Hippocampal formation (tissue), 2 donors: ENCODE results near the gene FAM135A.
"Not testable (repeated sequence)": the region's sequence is repeated elsewhere in the genome, so short reads cannot be mapped to it uniquely, and the experiment has no call there.

Experiments used
- DNase-seq, 2 donors: peaks; one replicate each; lab custom pipeline; 2025; lab: John Stamatoyannopoulos, UW

Gene FAM135A

DNA sequence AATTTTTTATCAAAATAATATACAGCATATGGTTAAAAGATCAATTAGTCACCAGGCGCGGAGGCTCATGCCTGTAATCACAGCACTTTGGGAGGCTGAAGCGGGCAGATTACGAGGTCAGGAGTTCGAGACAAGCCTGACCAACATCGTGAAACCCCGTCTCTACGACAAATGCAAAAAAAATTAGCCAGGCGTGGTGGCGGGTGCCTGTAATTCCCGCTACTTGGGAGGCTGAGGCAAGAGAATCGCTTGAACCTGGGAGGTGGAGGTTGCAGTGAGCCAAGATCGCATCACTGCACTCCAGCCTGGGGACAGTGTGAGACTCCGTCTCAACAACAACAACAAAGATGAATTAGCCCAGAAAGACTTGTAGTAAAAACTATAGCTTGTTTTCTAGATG is 46.4 kb downstream of the FAM135A start:
- not testable (repeated sequence) for DNase-seq

DNA sequence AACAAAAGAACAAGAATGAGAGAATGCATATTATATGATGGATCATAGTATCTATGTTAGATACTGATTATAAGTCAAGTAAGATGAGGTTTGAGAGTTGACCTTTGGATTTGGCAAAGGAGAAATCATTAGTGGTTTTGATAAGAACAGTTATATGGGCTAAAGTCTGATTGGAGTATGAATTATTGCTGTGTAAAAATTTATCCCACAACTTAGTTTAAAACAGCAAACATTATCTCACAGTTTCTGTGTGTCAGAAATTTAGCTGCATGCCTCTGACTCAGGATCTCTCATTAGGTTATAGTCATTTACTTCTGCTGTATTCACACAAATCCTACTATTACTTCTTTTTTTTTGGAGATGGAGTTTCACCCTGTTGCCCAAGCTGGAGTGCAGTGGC is 56.7 kb downstream of the FAM135A start:
- DNase-seq, result no peak

DNA sequence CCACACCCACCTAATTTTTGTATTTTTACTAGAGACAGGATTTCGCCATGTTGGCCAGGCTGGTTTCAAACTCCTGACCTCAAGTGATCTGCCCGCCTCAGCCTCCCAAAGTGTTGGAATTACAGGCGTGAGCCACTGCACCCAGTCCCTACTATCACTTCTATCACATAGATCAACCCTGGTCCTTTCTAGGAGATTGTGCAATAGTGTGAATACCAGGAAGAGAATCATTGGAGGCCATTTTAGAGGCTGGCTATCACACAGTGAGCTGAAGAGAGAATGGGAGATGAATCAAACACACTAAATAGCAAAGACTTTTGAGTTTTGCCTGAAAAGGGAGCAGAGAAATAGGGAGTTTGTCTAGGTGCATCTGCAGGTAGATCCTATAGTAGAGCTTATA is 57.2 kb downstream of the FAM135A start:
- DNase-seq, result not testable (repeated sequence)

DNA sequence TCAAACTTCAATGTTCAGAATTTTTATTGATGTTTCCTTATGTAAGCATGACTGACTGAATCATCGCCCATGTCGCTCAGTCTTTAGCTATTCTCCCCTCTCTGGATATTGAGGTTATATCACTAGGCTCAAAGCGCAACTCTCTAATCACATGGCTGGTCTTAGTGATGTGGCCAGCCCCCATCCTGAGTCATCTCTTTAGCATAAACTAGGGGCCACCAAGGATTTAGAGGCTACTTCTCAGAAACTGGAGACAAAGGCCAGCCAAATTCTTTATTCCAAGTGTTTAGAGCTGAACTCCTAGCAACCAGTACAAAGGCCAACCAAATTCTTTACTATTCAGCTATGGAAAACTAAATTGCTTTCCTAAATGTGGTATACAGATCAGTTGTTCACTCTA is 61.4 kb downstream of the FAM135A start:
- DNase-seq, result no peak

DNA sequence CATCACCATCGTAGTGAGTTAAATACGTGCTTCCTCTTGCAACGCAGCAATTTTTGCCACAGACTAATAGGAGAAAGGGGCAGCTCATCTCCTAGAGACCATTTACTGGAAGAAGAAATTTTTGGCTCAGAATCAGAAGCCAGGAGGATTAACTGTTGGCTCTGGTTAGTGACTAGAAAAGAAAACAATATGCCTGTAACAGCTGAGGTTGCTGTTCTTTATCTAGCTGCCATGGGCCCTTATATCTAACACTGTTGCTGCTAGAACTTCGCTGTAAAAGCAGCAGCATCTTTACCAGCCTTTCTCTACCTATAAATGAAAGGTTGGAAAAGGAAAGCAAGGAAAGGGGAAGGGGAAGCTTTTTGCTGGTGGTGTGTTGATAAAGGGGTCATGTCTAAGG is 65.9 kb downstream of the FAM135A start:
- no peak for DNase-seq

DNA sequence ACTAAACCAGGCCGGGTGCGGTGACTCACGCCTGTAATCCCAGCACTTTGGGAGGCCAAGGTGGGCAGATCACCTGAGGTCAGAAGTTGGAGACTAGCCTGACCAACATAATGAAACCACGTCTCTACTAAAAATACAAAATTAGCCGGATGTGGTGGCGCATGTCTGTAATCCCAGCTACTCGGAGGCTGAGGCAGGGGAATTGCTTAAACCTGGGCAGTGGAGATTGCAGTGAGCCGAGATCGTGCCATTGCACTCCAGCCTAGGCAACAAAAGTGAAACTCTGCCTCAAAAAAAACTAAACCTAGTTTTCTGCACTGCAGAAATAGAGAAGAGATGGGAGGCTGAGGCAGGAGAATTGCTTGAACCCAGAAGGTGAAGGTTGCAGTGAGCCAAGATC is 73.3 kb downstream of the FAM135A start:
- not testable (repeated sequence) for DNase-seq

DNA sequence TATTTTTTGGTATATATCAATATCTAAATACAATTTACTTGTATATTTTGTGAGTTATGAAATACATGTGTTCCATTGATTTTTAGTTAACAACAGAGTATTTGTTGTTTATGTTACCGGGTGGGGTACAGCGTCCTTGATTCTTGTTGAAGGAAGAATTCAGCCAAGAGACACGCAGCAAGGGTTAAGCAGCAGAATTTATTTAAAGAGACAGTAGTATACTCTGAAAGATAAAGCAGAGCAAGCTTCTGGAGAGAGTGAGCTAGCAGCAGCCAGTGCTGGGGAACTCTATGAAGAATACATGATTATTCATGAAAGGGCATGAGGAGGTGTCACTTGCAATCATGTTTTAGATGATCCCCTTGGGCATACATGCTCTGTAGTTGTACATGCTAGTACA is 76.1 kb downstream of the FAM135A start:
- DNase-seq, result no peak

DNA sequence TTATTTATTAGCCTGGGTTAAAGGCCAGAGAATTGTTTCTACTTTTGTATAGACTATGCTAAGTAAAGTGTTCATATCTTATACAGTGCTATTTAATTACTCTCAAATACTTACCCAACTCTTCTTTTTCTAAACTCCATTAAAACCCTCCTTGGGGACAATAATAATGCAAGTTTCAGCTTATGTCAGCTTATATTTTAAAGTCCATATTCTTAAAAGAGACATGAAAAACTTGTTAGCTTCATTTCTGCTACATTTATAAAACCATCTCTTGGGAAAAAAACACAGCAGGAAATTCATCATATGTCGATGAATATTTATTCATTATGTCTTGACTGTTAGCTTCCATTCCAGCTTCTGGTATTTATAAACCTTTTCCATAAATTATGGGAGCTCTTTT is 81.5 kb downstream of the FAM135A start:
- DNase-seq, result no peak

DNA sequence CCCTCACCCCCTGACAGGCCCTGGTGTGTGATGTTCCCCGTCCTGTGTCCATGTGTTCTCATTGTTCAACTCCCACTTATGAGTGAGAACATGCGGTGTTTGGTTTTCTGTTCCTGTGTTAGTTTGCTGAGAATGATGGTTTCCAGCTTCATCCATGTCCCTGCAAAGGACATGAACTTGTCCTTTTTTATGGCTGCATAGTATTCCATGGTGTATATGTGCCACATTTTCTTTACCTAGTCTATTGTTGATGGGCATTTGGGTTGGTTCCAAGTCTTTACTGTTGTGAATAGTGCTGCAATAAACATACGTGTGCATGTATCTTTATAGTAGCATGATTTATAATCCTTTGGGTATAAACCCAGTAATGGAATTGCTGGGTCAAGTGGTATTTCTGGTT is 82.5 kb downstream of the FAM135A start:
- DNase-seq, result not testable (repeated sequence)

DNA sequence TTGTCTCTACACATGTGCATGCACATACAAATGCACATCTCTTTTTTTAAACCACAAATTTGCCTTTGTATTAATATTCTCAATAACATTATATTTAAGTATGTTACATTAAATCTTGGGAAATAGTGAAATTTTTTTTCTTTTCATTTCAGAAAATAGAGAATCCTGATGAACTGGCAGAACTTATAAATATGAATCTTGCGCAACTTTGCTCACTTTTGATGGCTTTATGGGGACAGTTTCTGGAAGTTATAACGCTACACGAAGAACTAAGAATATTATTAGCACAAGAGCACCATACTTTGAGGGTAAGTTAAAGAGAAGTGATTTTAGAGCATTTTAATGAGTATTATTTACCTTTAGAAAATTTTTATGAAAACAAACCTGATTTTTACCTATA is 89.2 kb downstream of the FAM135A start:
- no peak for DNase-seq

DNA sequence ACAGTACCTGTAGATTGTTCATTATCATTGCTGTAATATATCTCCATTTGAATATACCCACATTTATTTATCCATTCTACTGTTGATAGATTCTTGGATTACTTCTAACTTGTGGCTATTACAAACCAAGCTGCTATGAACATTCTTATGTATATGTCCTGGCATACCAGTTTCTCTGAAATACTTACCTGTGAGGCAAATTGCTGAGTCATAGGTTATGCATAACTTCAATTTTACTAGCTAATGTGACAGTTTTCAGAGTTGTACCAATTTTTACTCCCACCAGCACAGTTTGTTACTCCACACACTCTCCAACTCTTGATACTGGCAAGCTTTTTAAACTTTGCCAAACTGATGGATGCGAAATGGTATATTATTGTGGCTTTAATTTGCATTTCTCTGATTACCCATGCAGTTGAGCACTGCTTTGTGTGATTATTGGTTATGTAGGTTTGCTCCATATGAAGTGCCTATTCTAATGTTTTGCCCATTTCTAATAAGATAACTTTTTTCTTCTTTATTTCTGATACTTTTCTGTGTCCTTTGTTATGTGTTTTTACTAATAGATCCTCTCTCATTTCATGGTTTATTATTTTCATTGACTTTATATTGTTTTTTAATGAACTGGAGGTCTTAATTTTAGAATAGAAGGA is 90.6 kb downstream of the FAM135A start:
- DNase-seq, result no peak

DNA sequence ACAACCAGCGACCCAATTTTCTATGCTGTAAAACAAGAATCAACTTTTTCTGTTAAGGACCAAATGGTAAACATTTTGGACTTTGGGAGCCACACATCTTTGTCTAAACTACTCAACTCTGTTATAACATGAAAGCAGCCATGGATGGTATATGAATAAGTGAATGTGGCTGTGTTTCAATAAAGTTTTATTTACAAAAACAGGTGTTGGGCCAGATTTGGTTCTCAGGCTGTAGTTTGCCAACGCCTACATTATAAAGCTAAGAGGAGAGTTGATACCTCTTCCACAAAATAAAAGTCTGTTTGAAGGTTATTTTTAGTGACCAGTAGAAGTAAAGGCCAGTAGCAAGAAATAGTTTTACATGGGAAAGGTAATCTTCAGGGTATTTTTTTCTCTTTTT is 93.0 kb downstream of the FAM135A start:
- DNase-seq, result no peak

DNA sequence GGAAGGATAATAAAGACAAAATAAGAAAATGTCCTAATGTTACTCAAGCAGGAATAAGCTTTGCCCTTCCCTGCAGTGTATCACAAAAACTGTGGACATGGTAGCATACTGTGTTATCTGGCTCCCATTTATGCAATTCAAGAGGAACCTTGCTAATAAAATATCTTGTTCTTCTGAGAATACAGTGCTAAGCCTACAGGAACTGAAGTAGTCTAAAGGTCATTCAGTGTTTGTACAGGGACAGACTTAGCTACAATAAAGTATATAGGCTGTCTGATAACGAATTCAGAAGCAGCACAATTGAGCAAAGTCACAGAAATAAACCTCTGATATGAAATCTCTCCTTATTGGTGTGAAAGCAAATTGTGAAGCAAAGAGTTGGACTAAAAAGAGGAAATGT is 93.9 kb downstream of the FAM135A start:
- no peak for DNase-seq

DNA sequence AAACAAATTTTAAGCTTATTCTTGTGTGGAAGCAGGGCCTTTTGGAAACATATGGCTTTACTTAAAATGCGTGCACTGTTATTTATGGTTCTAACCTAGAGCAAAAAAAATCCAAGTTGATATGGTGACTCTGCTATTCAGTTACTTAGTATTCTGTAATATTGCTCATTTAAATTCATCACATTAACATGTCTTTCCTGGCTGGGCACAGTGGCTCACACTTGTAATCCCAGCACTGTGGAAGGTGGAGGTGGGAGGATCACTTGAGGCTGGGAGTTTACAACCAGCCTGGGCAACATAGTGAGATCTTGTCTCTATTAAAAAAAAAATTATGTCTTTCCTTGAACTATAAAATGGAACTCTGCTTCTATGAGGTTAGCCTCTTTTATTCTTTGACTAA is 95.6 kb downstream of the FAM135A start:
- no peak for DNase-seq

DNA sequence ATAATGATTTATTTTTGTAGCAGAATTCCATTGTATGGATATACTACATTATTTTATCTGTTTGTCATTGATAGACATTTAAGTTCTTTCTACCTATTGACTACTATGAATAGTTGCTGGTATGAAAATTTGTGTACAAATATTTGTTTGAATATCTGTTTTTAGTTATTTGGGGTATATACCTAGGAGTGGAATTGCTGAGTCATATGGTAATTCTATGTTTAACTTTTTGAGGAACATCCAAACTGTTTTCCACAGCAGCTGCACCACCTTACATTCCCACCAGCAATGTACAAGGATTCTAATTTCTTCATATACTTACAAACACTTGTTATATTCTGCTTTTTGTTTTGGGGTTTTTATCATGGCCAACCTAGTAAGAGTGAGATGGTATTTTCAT is 97.3 kb downstream of the FAM135A start:
- no peak for DNase-seq

DNA sequence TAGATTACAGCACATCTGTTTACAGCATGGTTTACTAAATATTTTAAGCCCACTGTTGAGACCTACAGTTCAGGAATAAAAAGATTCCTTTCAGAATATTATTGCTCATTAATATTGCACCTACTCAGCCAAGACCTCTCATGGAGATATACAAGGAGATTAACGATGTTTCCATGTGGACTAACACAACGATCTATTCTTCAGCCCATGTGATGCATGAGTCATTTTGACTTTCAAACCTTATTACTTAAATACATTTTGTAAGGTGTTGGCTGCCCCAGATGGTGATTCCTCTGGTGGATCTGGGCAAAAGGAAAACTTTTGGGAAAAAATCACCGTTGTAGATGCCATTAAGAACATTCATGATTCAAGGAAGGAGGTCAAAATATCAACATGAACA is 105.4 kb downstream of the FAM135A start:
- no peak for DNase-seq

DNA sequence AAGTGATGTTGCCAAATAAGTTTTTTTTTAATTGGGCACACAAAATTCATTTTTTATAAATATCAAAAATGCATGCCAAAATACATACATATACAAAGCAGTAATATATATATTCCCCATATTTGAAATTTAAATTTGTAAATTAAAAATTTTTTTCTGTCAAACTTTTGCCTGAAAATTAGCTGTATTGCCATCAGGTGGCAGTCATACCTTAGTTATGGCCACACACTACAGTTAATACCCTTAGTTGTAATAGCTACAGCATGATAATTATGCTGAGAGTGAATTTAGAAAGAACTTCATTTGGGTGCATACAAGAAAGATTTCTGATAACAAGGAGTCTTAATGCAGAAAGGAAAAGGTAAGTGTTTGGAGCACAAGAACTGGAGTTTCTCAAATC is 107.3 kb downstream of the FAM135A start:
- DNase-seq, result no peak

DNA sequence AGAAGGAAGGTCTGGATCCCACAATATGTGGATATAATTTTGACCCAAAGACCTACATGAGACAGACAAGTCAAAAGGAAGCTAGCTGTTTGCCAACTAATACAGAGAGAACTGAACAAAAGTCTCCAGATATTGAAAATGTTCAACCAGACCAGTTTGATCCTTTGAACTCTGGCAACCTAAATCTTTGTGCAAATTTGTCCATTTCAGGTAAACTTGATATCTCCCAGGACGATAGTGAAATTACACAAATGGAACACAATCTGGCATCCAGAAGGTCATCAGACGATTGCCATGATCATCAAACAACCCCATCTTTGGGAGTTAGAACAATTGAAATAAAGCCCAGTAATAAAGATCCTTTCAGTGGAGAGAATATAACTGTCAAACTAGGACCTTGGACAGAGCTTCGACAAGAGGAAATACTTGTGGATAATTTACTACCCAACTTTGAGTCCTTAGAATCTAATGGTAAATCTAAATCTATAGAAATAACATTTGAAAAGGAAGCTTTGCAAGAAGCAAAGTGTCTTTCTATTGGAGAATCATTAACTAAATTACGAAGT is 111.5 kb downstream of the FAM135A start:
- DNase-seq, result no peak

DNA sequence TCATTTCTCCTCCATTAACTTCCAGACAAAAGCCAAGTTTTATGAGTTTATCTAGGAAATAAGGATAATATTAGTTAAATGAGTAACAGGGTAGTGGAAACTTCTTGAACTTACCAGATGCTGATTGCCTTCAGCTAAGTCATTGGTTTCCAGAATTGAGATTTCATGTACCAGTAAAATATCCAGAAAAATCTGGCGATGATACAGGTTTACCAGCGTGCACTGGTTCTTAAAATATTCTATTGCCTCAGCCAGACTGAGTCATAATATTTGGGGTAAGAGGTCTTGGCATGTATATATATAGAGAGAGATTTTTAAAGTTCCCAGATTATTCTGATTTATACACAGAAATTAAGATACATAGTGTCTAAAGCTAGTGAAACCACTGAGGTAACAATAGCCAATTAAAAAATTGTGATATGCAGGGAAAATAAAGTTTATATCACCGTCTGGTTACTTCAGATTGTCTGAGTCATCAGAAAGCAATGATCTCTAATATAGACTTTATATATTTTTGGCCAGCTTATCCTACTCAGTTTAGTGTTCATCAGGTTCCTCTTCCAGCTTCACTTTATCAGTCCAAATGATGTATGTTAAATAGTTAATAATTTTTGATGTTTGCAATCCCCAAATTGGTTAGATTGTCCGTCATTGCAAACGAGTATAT is 113.9 kb downstream of the FAM135A start:
- no peak for DNase-seq

DNA sequence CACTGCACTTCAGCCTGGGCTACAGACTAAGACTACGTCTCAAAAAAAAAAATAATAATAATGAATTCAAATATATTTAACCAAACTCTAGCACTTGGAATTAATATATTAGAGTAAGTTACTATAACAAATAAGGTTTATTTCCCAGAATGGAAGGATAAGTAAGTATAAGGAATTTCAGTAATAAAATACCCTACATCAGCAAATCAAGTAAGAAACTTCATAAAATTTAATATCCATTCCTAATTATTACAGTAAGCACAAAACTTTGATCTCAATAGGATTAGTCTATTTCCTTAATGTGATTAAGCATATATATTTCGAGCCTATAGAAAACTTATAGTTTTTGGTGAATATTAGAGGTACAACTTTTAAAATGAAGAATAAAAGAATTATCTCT is 116.7 kb downstream of the FAM135A start:
- no peak for DNase-seq

DNA sequence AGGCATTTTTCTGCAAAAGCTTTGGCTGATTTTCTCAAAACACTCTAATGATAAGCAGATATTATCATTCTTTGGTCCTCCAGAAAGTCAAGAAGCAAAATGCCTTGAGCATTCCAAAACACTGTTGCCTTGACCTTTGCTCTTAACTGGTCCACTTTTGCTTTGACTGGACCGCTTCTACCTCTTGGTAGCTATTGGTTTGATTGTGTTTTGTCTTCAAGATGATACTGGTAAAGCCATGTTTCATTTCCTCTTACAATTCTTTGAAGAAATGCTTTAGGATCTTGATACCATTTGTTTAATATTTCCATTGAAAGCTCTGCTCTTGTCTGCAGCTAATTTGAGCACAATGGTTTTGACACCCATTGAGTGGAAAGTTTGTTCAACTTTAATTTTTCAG is 117.8 kb downstream of the FAM135A start:
- no peak for DNase-seq

DNA sequence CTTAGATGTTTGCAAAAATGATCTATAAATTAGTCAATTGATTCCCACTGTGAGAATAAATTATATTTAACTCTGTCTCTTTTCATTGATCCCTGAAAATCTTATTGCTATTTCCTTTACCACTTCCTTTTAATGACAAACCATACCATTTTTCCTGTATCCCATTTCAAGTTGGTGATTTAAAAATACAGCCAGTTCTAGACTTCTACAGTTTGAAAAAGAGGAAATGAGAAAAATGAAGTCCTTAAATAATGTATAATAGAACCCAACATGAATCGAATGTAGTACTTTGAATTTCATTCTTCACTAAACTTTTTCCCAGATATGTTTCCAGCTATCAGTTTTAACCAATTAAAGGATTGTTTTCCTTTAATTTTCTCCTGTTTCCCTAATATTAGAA is 124.0 kb downstream of the FAM135A start:
- no peak for DNase-seq

DNA sequence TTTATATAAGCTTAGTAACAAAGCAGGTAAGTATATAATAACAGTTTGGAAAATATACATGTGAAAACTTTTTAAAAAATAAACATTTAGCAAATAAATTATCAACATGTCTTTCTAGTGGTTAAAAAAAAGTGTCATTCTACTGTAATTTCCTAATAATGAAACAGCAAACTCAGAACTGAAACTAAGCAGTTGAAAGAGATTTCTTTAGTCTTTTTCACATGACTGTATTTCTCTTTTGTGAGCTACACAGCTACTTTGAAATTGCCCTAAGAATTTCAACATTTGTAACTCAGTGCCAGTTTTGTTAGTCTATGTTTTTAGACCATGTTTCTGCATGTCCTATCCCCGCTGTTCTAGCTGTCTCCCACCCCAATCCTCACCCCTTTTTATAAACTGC is 125.1 kb downstream of the FAM135A start:
- no peak for DNase-seq

DNA sequence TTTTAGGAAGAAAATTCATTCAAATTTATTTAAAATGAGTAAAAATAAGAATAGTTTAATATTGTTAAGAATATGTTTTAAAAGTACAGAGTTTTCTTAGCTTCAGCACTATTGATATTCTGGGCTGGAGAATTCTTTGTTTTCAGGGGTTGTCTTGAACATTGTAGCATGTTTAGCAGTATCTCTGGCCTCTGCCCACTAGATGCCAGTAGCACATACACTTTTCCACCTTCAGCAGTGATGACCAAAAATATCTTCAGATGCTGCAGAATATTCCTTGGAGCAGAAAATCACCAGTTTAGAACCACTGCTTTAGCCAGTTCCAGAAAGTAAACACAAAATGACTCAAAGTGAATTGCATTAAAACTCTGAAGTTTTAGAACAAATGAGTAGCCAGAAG is 134.0 kb downstream of the FAM135A start:
- DNase-seq, result peak in 1 of 2 donors; percentile 54
